NCI-H2029 treated with DMSO at 0.1 percent for 48 hours (cell line): ENCODE measurements around the gene TBX4.

Source experiments
- DNase-seq: peaks from one replicate; lab custom pipeline; 2025; lab: John Stamatoyannopoulos, UW

The TBX4 gene

GRCh38 chr17:61465550-61466237 is 13.5 kb downstream of the TBX4 start:
- DNase-seq: no peak

- DNase-seq: no peak
Observed at GRCh38 chr17:61466246-61466645, 14.0 kb downstream of the TBX4 start.

DNA sequence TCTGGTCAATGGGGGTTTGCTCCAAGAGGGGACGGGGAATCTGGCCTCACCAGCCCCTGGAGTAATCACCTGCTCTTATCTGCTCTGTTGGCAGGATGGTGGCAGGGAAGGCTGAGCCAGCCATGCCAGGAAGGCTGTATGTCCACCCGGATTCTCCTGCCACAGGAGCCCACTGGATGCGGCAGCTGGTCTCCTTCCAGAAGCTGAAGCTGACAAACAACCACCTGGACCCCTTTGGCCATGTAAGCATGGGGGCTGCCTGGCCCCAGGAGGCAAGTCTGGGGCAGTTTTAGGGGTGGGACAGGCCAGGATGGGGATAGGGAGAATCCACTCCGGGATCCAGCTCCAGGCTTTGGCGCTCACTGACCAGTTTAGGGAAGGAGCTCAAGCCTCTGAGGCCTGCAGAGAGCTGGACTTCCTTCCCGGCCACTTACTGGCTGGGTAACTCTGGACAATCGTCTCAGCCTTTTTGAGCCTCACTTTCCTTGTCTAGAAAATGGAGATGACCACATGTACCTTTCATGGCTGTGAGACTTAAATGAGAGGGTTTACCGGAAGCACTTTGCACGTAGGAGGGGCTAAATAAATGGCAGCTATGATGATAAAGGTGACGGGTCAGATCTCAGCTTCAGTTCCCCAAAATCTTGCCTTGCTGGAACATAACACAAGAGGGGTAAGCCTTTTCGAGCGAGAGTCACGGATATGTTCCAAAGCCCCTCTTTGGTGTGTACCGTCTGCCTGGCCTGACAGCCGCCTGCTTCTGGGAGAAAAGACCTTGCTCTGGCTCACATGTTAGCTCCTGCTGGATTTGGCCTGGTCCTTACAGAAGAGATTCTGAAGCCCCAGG is 15.4 kb downstream of the TBX4 start:
- DNase-seq: no peak

DNA sequence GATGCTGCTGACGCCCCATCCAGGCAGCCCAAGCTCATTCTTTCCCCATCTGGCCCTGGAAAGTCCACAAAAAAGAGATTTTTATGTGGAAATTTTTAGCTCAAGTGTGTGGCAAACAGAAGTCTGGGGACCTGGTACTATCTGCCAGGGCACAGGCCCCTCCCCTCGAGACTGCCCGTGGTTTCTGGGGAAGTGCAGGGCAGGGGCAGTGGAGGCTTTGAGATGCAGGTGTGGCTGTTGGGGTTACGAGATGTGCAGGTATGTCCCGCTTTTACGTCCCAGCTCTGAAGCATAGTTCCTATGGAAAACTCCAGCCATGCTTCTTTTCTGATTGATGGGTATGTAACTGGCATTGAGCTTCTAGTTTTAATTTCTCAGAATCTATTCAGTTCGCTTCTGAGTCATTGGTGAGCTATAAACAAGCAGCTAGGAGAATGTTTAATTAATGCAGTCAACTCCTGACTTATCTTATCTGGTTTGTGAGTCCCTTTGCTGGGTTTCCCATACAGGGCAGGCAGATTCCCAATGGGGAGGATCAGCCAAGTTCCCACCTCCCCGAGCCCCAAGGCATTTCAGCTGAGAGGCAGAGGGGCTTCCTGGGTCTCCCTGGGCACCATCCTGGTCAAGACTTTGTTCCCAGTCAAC is 16.2 kb downstream of the TBX4 start:
- DNase-seq: no peak

- no peak for DNase-seq
Observed at GRCh38 chr17:61469474-61469873, 17.3 kb downstream of the TBX4 start.

GRCh38 chr17:61469949-61470348 is 17.7 kb downstream of the TBX4 start:
- DNase-seq: no peak

DNA sequence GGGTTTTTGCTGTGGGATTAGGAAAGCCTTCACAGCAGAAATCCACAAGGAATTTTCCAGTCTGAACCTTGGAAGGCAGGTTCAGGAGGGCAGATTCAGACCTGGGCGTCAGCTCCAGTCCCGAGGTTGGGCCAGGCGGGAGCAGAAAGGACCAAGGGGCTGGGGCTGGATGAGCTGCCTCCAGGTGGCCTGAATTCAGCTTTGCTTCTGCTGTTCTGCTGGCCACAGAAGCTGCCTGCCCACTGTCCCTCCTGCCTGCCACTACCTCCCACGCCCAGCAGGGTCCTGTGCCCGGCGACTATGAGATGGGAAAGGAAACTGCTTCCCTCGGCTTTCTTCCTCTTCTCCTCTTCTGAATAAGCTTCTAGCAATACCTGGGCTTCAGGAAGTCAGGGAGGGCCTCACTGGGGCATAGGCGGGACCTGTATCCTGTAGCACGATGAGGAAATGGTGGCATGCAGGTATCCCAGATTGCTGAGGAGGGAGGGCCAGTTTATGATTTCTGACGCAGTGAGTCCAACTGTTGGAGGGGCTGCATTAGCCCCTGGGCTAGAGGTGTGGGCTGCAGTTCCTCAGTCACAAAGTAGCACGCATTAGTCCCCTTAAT is 18.4 kb downstream of the TBX4 start:
- DNase-seq: no peak

GRCh38 chr17:61474235-61474927 is 22.2 kb downstream of the TBX4 start:
- no peak for DNase-seq

GRCh38 chr17:61474934-61475333 is 22.7 kb downstream of the TBX4 start:
- no peak for DNase-seq

DNA sequence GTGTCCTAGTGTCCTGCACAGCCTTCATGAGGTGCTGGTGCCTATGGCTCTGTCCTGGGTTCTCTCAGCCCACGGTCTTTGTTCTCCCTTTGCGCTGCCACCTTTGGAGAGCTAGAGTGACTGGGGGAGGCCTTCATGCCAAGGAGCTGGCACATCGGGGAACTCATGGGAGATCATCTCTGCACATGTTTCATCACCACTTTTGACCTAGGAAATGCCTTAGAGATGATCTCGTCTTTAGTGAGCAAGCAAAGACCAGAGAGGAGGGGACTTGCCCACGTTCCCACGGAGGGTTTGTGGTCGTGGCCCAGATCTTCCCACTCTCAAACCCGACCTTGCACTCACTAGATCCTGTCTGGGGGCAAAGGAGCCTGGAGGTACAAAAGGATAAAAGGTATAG is 23.5 kb downstream of the TBX4 start:
- no peak for DNase-seq

- DNase-seq: no peak
Observed at GRCh38 chr17:61476476-61477203, 24.4 kb downstream of the TBX4 start.

- no peak for DNase-seq
Observed at GRCh38 chr17:61477204-61477834, 25.1 kb downstream of the TBX4 start.

GRCh38 chr17:61478026-61478789 is 26.0 kb downstream of the TBX4 start:
- no peak for DNase-seq

DNA sequence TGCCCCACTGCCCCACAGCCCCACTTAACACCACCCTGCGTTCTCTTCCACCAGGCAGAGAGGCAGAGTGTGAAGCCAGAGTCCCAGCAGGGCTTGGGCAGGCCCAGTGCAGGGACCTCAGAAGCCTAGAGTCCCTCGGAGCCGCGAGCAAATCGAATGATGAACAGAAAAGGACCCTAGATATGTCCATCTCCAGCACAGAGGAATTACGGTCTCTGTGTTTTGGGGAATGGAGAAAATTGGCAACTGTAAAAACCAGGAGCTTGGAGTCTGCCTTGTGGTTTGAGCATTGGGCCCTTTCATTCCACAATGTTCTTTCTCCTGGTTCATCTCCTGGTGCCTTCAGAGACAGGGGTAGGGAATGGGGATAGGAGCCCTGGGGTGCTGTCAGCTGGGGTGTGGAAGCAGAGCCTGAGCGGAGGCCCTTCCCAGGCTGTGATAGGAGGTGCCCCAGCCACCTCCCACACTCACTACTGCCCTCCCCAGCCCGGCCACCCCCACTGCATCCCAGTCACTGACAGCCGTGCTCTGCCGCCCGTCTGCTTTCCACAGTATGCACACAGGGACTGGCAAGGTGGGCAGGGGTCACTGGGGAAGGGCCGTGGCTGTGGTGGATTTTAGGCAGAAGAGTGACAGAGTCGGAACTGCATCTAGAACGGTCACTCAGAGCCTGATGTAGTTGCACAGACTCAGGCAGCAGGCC is 26.7 kb downstream of the TBX4 start:
- no peak for DNase-seq

- no peak for DNase-seq
Observed at GRCh38 chr17:61479493-61480413, 27.5 kb downstream of the TBX4 start.

DNA sequence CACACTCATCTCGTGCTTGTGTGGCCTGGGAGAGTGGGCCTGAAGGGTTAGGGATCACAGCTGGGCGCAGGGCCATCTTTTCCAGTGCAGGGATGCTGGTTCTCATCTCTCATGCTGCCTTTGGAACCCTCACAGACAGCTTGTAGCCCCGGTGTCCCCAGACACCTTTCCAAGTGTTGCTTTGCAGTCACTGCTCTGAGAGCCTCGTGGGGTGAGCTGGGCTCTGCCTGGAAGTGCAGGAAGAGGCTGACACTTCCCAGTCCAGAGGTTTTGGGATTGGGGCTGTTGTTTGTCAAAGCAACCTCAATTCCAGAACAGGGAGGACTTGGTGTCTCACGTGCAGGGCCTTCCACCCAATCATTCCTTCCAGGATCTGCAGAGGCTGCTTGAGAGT is 28.2 kb downstream of the TBX4 start:
- no peak for DNase-seq

DNA sequence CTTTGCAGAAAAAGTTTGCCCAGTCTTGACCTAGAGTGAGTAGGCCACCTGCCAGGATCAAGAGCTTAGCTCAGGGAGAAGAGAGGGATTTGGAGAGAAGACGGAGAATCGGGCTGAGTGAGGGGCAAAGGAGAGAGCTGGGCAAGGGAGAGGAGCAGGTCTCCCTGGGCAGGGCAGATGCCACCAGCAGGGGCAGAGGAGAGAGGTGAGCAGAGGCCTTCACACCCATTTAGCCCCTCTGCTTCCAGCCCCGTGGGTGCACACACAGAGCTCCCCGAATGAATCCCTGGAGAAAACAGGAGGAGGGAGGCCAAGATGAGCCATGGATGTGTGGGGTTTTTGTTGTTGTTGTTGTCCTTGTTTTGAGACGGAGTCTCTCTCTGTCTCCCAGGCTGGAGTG is 29.2 kb downstream of the TBX4 start:
- DNase-seq: no peak

DNA sequence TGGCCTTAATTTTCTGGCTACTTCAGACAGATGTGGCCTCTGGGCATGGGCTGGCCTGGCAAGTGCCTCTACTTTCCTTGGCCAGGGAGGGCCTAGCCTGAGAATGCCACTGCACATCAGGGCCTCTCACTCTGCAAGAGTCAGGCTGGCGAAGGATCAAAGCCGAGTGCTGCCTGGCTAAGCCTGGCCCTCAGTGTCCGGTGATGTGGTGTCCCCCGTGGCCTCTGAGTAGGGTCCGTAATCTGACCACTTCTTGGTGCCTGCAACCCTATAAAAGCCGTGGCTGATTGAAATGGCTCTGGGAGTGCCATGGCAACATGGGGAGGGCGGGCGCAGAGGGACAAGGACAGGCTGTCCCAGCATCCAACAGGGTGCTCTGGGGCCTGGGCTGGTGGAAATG is 30.2 kb downstream of the TBX4 start:
- DNase-seq: no peak

GRCh38 chr17:61483778-61484116 is 31.5 kb downstream of the TBX4 start:
- no peak for DNase-seq
